GM10847 (cell line): Measurements from ENCODE around the gene PRKCA.

Source experiments
- POLR2A ChIP-seq: IDR thresholded peaks from 2 replicates; pipeline ENCODE4 v1.6.1; 2011; ENCODE audit not compliant: insufficient read length; ENCODE audit errors: extremely low read depth

Gene PRKCA

GRCh38 chr17:66301864-66302741 lies at the start of gene PRKCA:
Gene PRKCA, plus strand, starts transcription at chr17:66302613.
- TF ChIP-seq POLR2A: no peak

- TF ChIP-seq POLR2A: no peak
Measured at GRCh38 chr17:66255112-66255511, 47.3 kb upstream of the PRKCA start.

- TF ChIP-seq POLR2A: no peak
Measured at GRCh38 chr17:66255527-66255971, 46.9 kb upstream of the PRKCA start.

GRCh38 chr17:66260275-66260674 lies 42.1 kb upstream of the PRKCA start:
- no peak for TF ChIP-seq POLR2A

GRCh38 chr17:66260688-66261087 lies 41.7 kb upstream of the PRKCA start:
- TF ChIP-seq POLR2A: no peak

GRCh38 chr17:66262767-66263166 lies 39.6 kb upstream of the PRKCA start:
- no peak for TF ChIP-seq POLR2A

- TF ChIP-seq POLR2A: no peak
Measured at GRCh38 chr17:66264696-66265095, 37.7 kb upstream of the PRKCA start.

GRCh38 chr17:66268247-66268927 lies 34.0 kb upstream of the PRKCA start:
- TF ChIP-seq POLR2A: no peak

- TF ChIP-seq POLR2A: no peak
Measured at GRCh38 chr17:66270106-66270505, 32.3 kb upstream of the PRKCA start.

GRCh38 chr17:66271512-66271911 lies 30.9 kb upstream of the PRKCA start:
- no peak for TF ChIP-seq POLR2A

- TF ChIP-seq POLR2A: no peak
Measured at GRCh38 chr17:66272811-66273585, 29.4 kb upstream of the PRKCA start.

GRCh38 chr17:66273586-66273848 lies 28.9 kb upstream of the PRKCA start:
- no peak for TF ChIP-seq POLR2A

GRCh38 chr17:66275651-66276050 lies 26.8 kb upstream of the PRKCA start:
- no peak for TF ChIP-seq POLR2A

- TF ChIP-seq POLR2A: no peak
Measured at GRCh38 chr17:66276328-66276937, 26.0 kb upstream of the PRKCA start.

GRCh38 chr17:66277191-66277590 lies 25.2 kb upstream of the PRKCA start:
- no peak for TF ChIP-seq POLR2A
